Epithelial cell of proximal tubule (primary cell): ENCODE data around the gene XRCC1. TPM values are rescaled to one million over a fixed set of nuclear protein-coding genes. Genes with fewer than 3 reads are reported as not detected.

Source experiments
- DNase-seq: peaks from one replicate; pipeline ENCODE4 v3.0.0-alpha.2; 2011; ENCODE audit warnings: low read depth
- H3K4me3 ChIP-seq: 2 replicates; pipeline ENCODE4 v1.5.1; 2011; ENCODE audit warnings: low read depth, mild to moderate bottlenecking, low read length
- CTCF ChIP-seq: conservative IDR thresholded peaks from 2 replicates; pipeline ENCODE4 v1.5.1; 2012; ENCODE audit warnings: low read depth, mild to moderate bottlenecking, low read length
- total RNA-seq: library from RNA; depleted of rRNA; stranded (reverse); fragments of >200 nt; gene quantifications from 2 replicates; pipeline ENCODE4 v1.2.3, GENCODE V29; 2015

The XRCC1 gene
- total RNA-seq, 1 donor from 2014 or later, result 31.4 TPM

- no peak for TF ChIP-seq CTCF
- DNase-seq, result no peak
- no peak overlapping the region for H3K4me3 ChIP-seq
Measured at GRCh38 chr19:43495082-43495481, 80.2 kb downstream of the XRCC1 start.

Other genes with a start within 250 kb of the XRCC1 start
- 0.22 and 0.52 TPM in 2 replicates for gene CD177, start 221.8 kb downstream of the XRCC1 start, total RNA-seq
- gene TEX101, start 160.6 kb downstream of the XRCC1 start, total RNA-seq, result not detected in 2 replicates
- 0.98 and 1.6 TPM in 2 replicates for gene LYPD3, start 109.9 kb downstream of the XRCC1 start, total RNA-seq
- gene PHLDB3, start 70.8 kb downstream of the XRCC1 start, total RNA-seq, result 6.0 and 15.8 TPM in 2 replicates
- gene ETHE1, start 48.3 kb downstream of the XRCC1 start, total RNA-seq, result 55.9 and 76.0 TPM in 2 replicates
- not detected in 2 replicates for gene ZNF575, start 42.3 kb downstream of the XRCC1 start, total RNA-seq
- gene PINLYP, start 274 bp upstream of the XRCC1 start, total RNA-seq, result 0.43 and 2.3 TPM in 2 replicates
- 20.8 and 21.3 TPM in 2 replicates for gene IRGQ, start 20.6 kb upstream of the XRCC1 start, total RNA-seq
- gene ZNF576, start 21.1 kb upstream of the XRCC1 start, total RNA-seq, result 6.9 and 10.9 TPM in 2 replicates
- 0.12 TPM in 1 of 2 replicates, not detected in the other for gene SRRM5, start 36.6 kb upstream of the XRCC1 start, total RNA-seq
- 36.7 and 60.7 TPM in 2 replicates for gene ZNF428, start 44.1 kb upstream of the XRCC1 start, total RNA-seq
- 7.7 and 16.4 TPM in 2 replicates for gene CADM4, start 64.3 kb upstream of the XRCC1 start, total RNA-seq
- gene PLAUR, start 94.6 kb upstream of the XRCC1 start, total RNA-seq, result 150 and 335 TPM in 2 replicates
- not detected in 2 replicates for gene IRGC, start 140.5 kb upstream of the XRCC1 start, total RNA-seq
- 15.8 and 29.9 TPM in 2 replicates for gene SMG9, start 179.4 kb upstream of the XRCC1 start, total RNA-seq
- gene KCNN4, start 205.4 kb upstream of the XRCC1 start, total RNA-seq, result 8.3 and 11.6 TPM in 2 replicates
- gene LYPD5, start 226.9 kb upstream of the XRCC1 start, total RNA-seq, result 1.2 TPM in 1 of 2 replicates, not detected in the other